Transverse colon (tissue), 4 donors: ENCODE results near the gene FAM13C. TPM values are rescaled to one million over a fixed set of nuclear protein-coding genes. Genes with fewer than 3 reads are reported as not detected.

Source experiments
- DNase-seq: peaks from one replicate; pipeline ENCODE4 v3.0.0-alpha.2; 2019
- H3K27ac ChIP-seq, 4 donors: fragments of 200-600 bp; sonication (generic); 2 replicates each; pipeline ENCODE4 v1.5.1; 2016 to 2018; ENCODE audit warnings: inconsistent platforms in 4 of 4
- H3K27me3 ChIP-seq: fragments of 200-600 bp; sonication (generic); 2 replicates; pipeline ENCODE4 v1.5.1; 2017; ENCODE audit warnings: inconsistent platforms
- H3K36me3 ChIP-seq, 4 donors: fragments of 200-600 bp; sonication (generic); 2 replicates each; pipeline ENCODE4 v1.5.1; 2017 to 2019; ENCODE audit warnings: inconsistent platforms in 4 of 4
- H3K4me1 ChIP-seq, 4 donors: fragments of 200-600 bp; sonication (generic); 2 replicates each; pipeline ENCODE4 v1.5.1; 2017 to 2020; ENCODE audit warnings: inconsistent platforms in 4 of 4
- H3K4me3 ChIP-seq, 4 donors: fragments of 200-600 bp; sonication (generic); 1 replicate in 1 of 4; 2 replicates in 3 of 4; pipeline versions ENCODE4 v1.5.1 to v1.6.1; 2017 to 2019; ENCODE audit warnings: inconsistent platforms in 4 of 4
- H3K9me3 ChIP-seq, 2 donors: fragments of 200-600 bp; sonication (generic); 2 replicates each; pipeline ENCODE4 v1.5.1; 2017 to 2019; ENCODE audit warnings: inconsistent platforms in 2 of 2
- CTCF ChIP-seq, 5 experiments: fragments of 200-600 bp in 3 of 5; fragments of 450-650 bp in 2 of 5; sonication (generic) in 3 of 5; IDR thresholded peaks; 1 replicate in 2 of 5; 2 replicates in 3 of 5; pipeline ENCODE4 v1.5.1; 2016 to 2017; ENCODE audit warnings: antibody characterized with exemption in 5 of 5, inconsistent platforms in 3 of 5, mild to moderate bottlenecking in 2 of 5, moderate library complexity in 1 of 5
- EP300 ChIP-seq: sonication (generic); formaldehyde crosslinking; IDR thresholded peaks from one replicate; pipeline ENCODE4 v1.6.1; 2017; ENCODE audit warnings: antibody characterized with exemption, low read depth
- POLR2A ChIP-seq: fragments of 450-650 bp; IDR thresholded peaks from one replicate; pipeline ENCODE4 v1.6.1; 2016; ENCODE audit warnings: antibody characterized with exemption, mild to moderate bottlenecking, moderate library complexity
- POLR2AphosphoS5 ChIP-seq, 3 donors: sonication (generic); formaldehyde crosslinking; IDR thresholded peaks; one replicate each; pipeline ENCODE4 v1.6.1; 2016; ENCODE audit warnings: antibody characterized with exemption in 3 of 3
- WGBS, 2 donors: methylation state at CpG; one replicate each; pipeline ENCODE4 v1.1.5; 2018; ENCODE audit warnings: low coverage in 1 of 2; 5-methylcytosine and 5-hydroxymethylcytosine counted together
- in situ Hi-C, 4 donors: fragments of 200-750 bp; cut with MboI; loops; one replicate each; pipeline versions ENCODE4 v1.15.0 to v1.15.1; 2017; ENCODE audit warnings: low sequenced_read_pairs in 3 of 4, low pct_ligation_motif_present in 1 of 4, low pct_unique_long_range_greater_than_20kb in 1 of 4
- intact Hi-C: fragments of 100-400 bp; cut with DNase I; formaldehyde crosslinking; loops from one replicate; pipeline ENCODE4 v1.15.1; 2023; ENCODE audit warnings: low total_unique reads
- total RNA-seq, 4 donors: library from RNA; depleted of rRNA; stranded (reverse); fragments of >200 nt; gene quantifications; one replicate each; pipeline ENCODE4 v1.1.0, GENCODE V29; 2016

FAM13C gene
- total RNA-seq, 4 donors from 2014 or later: 5.6 to 9.7 (median 6.1) TPM

- in situ Hi-C loops (no loop called here), intact Hi-C loops (no loop called here)
- H3K27ac ChIP-seq: no peak overlapping the region
- DNase-seq: no peak
- no peaks in the 10 kb centered on the region for H3K9me3 ChIP-seq
- H3K27me3 ChIP-seq: no peaks in the 10 kb centered on the region
- no peak overlapping the region for H3K4me3 ChIP-seq
- WGBS, 2 donors: 85 to 98% methylated on average over 2 of the region's 2 CpGs
- TF ChIP-seq POLR2AphosphoS5 (IDR thresholded peaks at IDR 0.05) (no peak), EP300 (no peak), POLR2A (no peak), CTCF (IDR thresholded peaks at IDR 0.05) (no peak)
- H3K36me3 ChIP-seq: no peaks in the 10 kb centered on the region
- peaks cover 0 to 20% (median 0%) of the 10 kb centered on the region in 4 donors for H3K4me1 ChIP-seq
These were observed 48.1 kb downstream of the FAM13C start for GRCh38 chr10:59314268-59314667.

- H3K36me3 ChIP-seq: no peaks in the 10 kb centered on the region
- H3K4me3 ChIP-seq: no peak overlapping the region
- H3K27me3 ChIP-seq: no peaks in the 10 kb centered on the region
- WGBS, 2 donors: 67 to 92% methylated on average over 2 of the region's 2 CpGs
- H3K9me3 ChIP-seq: no peaks in the 10 kb centered on the region
- TF ChIP-seq POLR2AphosphoS5 (IDR thresholded peaks at IDR 0.05): no peak
- TF ChIP-seq CTCF (IDR thresholded peaks at IDR 0.05): no peak
- no peak for TF ChIP-seq EP300
- no peak for TF ChIP-seq POLR2A
- peaks cover 0 to 6% (median 0%) of the 10 kb centered on the region in 4 donors for H3K4me1 ChIP-seq
- in situ Hi-C loops: no loop called here
- DNase-seq: no peak
- intact Hi-C loops: no loop called here
- H3K27ac ChIP-seq: no peak overlapping the region
These were observed 50.1 kb downstream of the FAM13C start for GRCh38 chr10:59312247-59312646.

- no peak for TF ChIP-seq CTCF (IDR thresholded peaks at IDR 0.05)
- TF ChIP-seq POLR2A: no peak
- TF ChIP-seq EP300: no peak
- TF ChIP-seq POLR2AphosphoS5 (IDR thresholded peaks at IDR 0.05): no peak
- H3K4me3 ChIP-seq: no peak overlapping the region
- DNase-seq: no peak
- no peaks in the 10 kb centered on the region for H3K36me3 ChIP-seq
- in situ Hi-C loops: no loop called here
- no peak overlapping the region for H3K27ac ChIP-seq
- H3K9me3 ChIP-seq: no peaks in the 10 kb centered on the region
- peaks cover 0 to 6% (median 0%) of the 10 kb centered on the region in 4 donors for H3K4me1 ChIP-seq
- intact Hi-C loops: no loop called here
- no peaks in the 10 kb centered on the region for H3K27me3 ChIP-seq
These were observed 51.3 kb downstream of the FAM13C start for GRCh38 chr10:59311025-59311424.

- in situ Hi-C loops (no loop called here), intact Hi-C loops (no loop called here)
- no peak for DNase-seq
- Histone ChIP-seq H3K36me3 (no peaks in the 10 kb centered on the region), H3K4me1 (peaks cover 0 to 3% (median 0%) of the 10 kb centered on the region in 4 donors), H3K27ac (no peak overlapping the region), H3K27me3 (no peaks in the 10 kb centered on the region), H3K4me3 (no peak overlapping the region), H3K9me3 (no peaks in the 10 kb centered on the region)
- no peak for TF ChIP-seq EP300
- TF ChIP-seq CTCF (IDR thresholded peaks at IDR 0.05): no peak
- TF ChIP-seq POLR2A: no peak
- no peak for TF ChIP-seq POLR2AphosphoS5 (IDR thresholded peaks at IDR 0.05)
- 71 to 80% methylated on average over 3 of the region's 3 CpGs for WGBS, 2 donors
These were observed 51.9 kb downstream of the FAM13C start for GRCh38 chr10:59310324-59310914.
